C4-2B (cell line): Measurements from ENCODE around the gene GCAT.

Experiments used
- CTCF ChIP-seq: fragments of 450-650 bp; conservative IDR thresholded peaks from 2 replicates; pipeline ENCODE4 v1.5.1; 2017; ENCODE audit warnings: mild to moderate bottlenecking
- ZFX ChIP-seq: fragments of 450-650 bp; IDR thresholded peaks from 2 replicates; pipeline ENCODE4 v1.6.1; 2017

- TF ChIP-seq CTCF: no peak
- TF ChIP-seq ZFX: no peak
Observed at GRCh38 chr22:37763652-37764051, 44.1 kb upstream of the GCAT start.
